Forelimb muscle (tissue), 1 donor: ENCODE data around the gene IMMP2L. TPM values are rescaled to one million over a fixed set of nuclear protein-coding genes. Genes with fewer than 3 reads are reported as not detected.
"Not testable (repeated sequence)": the region's sequence is repeated elsewhere in the genome, so short reads cannot be mapped to it uniquely, and the experiment has no call there.

Experiments used
- DNase-seq: peaks from one replicate; pipeline ENCODE4 v3.0.0-alpha.2; 2013; ENCODE audit warnings: low read depth
- polyA plus RNA-seq: library from polyadenylated mRNA; unstranded; fragments of 120-200 nt; gene quantifications from one replicate; pipeline ENCODE4 v1.2.1, GENCODE V29; 2013; ENCODE audit not compliant: insufficient read length

Gene IMMP2L
- polyA plus RNA-seq, 1 donor: 15.3 TPM

DNA sequence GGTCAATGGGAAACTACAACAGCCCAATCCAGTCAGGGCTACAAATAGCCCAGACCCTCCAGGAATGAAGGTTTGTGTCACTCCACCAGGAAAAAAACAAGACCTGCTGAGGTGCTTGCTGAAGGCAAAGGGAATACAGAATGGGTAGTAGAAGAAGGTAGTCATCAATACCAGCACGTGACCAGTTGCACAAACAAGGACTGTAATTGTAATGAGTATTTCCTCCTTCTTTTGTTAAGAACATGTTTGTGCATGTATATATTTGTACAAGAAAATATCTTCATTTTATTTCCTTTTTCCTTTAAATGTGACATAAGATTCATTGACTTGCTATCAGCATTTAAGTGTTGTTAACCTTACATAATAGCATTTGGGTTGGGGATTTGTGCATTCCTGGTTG, 229.3 kb downstream of the IMMP2L start:
- DNase-seq: no peak

DNA sequence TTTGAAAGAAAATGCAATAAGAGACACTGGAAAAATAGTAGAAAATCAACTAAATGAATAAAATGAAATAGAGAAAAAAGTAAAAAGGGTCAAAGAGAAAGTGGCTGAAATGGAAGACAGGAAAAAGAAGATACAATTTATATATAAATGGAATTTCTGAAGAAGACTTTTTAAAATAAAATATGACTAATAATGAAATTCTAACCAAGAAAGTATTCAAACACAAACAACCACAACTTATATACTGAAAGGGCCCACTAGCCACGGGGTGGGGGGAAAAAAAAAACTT, 232.1 kb downstream of the IMMP2L start:
- no peak for DNase-seq

DNA sequence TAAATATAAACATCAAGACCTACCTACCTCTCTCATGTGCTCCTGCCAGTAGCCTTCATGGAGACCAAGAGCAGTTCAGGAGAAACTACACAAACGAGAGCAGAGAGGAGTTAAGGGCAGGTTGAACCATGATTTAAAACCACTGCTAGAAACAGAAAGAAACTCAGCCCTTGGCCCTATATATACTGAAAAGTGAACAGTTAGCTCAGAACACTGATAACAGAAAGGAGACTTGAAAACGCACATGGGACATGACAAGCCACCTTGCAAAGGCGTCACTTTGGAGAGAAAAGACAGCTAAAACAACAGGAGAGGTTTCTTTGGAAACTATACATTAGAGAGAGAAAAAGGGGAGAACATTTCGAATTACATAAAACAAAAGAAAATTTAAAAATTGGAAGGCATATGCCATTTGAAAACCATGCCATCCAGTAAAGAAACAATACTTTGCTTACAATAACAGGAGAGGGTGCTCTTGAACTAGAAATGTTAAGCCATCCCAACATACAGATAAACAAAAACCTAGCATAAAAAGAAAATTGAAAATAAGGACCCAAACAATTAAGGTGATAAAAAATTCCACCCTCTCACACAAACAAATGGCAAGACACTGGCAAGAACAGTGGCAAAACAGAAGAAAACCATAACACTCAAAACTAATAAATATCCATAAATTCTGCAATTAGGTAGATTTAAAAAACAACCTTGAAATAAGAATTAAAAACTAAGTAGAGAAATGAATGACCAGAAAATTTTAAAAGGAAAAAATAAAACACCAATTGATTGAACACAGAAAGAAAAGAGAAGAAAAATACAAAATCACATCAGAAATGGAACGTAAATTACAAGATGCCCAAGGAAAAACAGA, 232.7 kb downstream of the IMMP2L start:
- no peak for DNase-seq

DNA sequence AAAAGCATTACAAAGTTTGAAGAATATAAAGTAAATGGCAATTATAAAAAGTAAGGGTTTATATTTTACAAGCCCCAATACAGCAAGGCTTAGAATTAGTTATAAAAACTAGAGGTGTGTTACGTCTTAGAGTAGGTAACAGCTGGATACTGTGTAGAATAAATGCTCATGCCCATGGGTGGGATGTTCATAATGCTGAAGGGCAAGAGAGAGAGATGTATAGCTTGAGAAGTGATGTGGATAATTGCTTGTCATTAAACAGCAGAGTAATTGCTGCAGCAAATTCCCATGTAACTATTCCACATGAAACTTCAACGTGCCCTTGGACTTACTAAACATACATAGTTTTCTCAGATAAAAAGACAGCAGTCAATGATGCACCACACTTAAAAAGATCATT, 233.8 kb downstream of the IMMP2L start:
- no peak for DNase-seq

DNA sequence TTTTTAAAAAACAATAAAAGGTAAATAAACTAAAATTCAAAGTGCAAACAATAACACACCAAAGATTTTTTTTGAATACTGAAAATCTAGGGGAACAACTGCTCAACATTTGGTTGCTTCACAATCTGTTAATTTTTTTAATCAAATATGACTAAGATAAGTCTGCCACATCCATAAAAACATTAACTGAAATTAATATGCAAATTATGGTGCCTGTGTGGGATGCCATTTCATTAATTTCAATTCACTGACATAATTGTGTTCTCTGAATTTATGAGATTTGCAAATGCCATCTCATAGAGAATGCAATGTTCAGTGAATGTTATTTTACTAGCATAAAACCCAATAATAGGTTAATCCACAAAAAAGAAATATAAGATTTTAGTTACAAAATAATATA, 237.5 kb downstream of the IMMP2L start:
- no peak for DNase-seq

DNA sequence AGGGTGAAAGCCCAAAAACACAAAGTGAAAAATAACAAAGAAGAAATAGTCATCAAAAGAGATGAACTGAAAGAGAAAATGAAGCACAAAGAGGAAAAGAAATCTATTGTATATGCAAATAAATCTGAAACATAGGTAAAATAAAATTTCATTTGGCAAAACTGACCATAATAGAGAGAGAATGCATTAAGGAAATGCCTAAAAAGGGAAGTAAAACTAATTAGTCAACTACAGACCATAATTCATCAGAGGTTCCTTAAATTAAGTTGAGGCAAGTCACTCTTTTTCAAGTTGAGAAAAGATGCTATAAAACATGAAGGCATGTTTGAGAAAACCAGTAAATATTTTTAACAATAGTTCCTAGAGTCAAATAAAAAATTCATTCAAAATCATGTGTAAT, 238.1 kb downstream of the IMMP2L start:
- DNase-seq: no peak

DNA sequence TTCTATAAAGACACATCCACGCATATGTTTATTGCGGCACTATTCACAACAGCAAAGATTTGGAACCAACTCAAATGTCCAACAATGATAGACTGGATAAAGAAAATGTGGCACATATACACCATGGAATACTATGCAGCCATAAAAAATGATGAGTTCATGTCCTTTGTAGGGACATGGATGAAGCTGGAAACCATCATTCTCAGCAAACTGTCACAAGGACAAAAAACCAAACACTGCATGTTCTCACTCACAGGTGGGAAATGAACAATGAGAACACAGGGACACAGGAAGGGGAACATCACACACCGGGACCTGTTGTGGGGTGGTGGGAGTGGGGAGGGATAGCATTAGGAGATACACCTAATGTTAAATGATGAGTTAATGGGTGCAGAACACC, 238.6 kb downstream of the IMMP2L start:
- not testable (repeated sequence) for DNase-seq

DNA sequence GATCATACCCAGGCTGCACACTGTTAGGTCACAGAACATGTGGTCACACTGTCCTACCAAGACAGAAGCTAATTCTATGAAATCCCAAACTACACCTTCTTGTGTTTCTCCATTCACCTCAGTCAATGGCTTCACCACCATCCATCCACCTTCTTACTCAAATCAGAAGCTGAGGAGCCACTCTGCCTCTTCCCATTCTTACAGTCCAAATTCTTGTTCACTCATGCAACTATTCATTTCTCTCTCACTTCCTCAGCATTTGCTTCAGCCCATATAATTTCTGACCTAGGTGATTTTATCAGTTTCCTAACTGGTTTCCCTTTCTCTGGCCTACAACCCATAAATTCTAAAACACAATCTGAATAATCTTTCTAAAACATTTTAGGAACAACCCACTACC, 242.2 kb downstream of the IMMP2L start:
- DNase-seq: no peak

DNA sequence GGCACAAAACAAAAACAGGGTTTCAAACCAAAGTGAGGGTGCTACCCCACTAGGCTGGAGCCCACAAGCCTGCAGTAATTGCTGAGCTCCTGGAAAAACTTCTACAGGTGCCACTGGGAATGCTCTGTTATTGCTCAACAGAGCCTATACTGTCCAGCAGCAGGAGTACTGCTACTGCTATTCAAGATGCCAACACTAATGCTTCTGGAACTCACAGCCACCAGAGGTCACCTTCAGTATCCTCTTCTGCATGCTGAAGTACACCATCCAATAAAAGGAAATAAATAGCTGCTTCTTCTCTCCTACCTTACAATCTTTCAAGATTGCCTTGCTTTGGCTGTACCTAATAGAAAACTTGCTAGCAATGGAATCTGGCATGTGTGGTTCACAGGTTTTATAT, 249.3 kb downstream of the IMMP2L start:
- no peak for DNase-seq

DNA sequence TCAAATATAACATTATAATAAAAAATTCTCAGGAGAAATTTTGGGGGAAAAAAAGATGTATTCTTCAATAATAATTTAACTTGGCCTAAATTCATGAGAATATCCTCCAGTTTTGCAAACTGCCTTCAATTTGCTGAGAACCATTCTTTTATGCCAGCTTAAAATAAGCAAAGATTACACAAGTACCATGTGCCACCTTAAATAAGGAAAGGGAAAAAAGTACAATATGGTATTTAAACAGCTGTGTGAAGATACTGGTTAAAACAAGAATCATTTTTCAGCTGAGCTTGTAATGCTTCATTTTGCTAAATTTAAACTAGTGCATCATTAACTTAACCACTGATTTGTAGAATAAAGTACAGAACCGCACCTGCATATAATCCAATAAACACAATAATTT, 253.6 kb downstream of the IMMP2L start:
- no peak for DNase-seq

DNA sequence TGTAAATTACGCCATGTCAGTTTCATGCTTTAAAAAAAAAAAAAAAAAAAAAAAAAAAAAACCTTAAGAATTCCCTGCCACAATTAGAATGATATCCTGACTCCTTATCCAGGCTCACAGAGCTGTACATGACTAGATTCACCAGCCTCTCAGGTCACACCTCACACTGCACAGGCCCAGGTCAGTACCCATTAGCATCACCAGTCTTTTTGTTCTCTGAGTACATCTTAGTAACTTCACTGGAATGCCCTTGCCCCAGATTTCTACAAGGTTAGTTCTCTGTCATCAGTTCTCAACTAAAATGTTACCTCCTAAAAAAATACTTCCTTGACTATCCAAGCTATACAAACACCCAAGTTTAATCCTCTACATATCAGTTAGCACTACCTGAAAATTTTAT, 260.4 kb downstream of the IMMP2L start:
- DNase-seq: no peak

DNA sequence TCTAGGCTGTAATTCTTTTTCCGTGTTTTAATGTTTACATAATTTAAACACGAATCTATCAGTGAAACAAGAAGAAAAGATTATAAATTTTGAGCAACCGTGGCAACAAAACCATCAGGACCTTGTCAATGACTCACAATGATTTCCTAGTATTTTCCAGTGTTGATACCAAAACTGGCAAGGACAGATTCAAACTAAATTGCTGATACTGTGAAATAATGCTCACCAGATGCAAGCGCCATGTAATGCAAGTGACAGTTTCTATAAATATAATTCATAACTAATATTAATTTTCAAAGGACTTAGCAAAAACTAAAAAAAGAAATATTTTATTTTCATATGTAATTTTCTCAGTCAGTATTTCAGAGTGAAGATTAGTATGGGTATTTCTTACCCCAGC, 267.8 kb downstream of the IMMP2L start:
- no peak for DNase-seq

DNA sequence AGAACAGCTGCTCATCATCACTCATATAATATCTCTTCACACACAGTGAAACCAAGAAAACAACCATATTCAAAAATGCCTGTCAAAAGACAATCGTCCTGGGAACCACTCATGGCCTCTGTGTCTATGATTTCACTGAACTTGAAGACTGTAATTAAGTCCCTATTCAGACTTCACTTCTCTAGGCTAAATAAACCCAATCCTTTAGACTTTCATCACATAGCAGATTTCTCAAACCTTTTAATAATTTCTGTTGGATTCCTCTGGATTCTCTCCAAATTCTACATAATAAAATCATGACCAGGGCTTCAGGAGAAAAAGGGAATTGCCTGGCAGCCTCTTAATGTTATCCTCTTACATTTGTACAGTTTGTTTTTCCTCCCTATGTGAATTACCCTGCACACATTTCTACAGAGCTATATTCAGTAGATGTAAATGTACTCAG, 270.2 kb downstream of the IMMP2L start:
- DNase-seq: peak; percentile 16

DNA sequence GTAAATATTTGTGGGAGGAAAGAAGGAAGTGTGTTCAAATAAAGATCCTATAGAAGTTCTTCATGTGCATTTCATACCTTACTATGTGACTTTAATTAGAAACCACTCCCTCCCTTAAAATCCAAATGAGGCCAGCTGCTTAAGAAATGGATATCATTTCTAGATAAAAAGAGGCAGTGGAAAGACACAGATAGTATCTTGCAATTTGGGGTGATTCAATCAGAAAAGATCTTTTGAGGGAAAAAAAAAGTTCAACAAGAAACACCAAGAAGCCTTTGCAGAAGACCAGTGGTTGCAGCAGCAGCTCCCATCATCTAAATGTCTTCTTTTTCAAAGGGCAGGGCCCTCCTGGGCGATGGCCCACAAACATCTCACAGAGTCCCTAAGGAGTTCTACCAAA, 271.3 kb downstream of the IMMP2L start:
- no peak for DNase-seq

DNA sequence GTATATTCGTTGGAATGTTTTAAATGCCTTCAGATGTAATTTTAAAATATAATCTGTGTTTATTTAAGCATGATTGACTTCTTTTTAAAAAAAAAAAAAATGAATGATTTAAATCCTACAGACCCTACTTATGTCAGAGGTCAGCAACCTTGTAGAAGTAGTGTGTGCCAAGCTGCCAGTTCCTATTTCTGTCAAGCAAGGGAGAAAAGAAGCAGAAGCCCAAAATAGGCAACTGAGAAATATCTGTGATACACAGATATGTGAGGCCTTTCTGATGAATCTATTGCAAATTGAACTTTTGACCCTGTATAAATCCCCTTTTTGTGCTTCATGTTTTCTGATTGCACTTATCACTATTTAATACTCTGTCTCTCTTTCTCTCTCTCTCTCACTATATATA, 271.9 kb downstream of the IMMP2L start:
- no peak for DNase-seq

DNA sequence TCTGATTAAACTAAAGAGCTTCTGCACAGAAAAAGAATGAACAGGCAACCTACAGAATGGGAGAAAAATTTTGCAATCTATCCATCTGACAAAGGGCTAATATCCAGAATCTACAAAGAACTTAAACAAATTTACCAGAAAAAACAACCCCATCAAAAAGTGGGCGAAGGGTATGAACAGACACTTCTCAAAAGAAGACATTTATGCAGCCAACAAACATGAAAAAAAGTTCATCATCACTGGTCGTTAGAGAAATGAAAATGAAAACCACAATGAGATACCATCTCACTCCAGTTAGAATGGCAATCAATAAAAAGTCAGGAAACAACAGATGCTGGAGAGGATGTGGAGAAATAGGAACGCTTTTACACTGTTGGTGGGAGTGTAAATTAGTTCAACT, 273.9 kb downstream of the IMMP2L start:
- DNase-seq: not testable (repeated sequence)

DNA sequence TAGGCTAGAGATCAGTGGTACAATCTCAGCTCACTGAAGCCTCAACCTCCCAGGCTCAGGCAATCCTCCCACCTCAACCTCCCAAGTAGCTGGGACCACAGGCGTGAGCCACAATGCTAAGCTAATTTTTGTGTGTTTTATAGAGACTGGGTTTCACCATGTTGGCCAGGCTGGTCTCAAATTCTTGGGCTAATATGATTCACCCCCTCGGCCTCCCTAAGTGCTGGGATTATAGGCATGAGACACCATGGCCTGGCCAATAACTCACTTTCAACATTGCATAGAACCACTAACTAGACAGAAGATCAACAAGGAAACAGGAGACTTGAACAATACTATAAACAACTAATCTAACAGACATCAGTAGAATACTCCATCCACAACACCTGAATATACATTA, 279.7 kb downstream of the IMMP2L start:
- no peak for DNase-seq

DNA sequence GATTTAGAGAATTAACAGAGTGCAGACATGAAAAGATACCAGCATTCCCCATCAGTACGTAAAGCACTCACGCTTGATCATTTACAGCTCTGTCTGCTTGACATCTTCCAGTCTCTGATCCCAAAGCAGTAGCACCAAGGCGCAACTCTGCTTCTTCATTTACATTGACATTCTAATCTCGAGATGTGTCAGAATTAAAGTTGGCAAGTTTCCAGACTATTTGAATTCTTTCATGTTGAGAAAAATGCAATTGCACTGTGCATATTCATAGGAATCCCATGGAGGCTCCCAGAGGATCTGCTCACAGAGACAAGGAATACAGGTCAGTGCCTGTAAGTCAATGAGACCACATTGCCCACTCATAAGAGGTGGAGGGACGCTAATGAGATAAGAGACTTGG, 287.4 kb downstream of the IMMP2L start:
- DNase-seq: no peak

DNA sequence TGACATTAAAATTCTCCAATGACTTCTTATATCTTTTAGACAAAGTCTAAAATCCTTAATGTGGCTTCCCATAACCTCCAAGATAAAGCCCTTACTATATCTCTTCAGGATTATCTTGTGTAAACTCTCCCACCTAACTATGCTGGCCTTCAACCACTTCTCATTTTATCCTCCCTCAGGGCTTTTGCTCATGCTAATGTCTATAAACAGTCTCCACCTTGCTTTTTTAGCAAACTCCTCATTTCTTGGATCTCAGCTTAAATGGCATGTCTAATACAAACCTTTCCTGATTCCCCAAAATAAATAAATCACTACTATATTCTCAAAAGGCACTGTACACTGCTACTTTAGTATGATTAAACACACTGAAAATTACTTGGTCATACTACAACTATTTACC, 290.2 kb downstream of the IMMP2L start:
- DNase-seq: no peak

DNA sequence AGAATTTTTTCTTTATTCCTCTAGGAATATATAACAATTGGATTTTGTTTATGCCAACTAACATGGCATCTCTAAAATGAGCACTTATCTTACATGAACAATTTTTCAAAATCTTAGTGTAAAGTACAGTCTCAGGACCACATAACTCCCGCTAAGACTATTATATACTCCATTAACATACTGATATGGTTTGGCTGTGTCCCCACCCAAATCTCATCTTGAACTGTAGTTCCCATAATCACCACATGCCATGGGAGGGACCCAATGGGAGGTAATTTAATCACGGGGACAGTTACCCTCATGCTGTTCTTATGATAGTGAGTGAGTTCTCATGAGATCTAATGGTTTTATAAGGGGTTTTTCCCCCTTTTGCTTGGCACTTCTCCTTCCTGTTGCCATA, 291.5 kb downstream of the IMMP2L start:
- DNase-seq: not testable (repeated sequence)

DNA sequence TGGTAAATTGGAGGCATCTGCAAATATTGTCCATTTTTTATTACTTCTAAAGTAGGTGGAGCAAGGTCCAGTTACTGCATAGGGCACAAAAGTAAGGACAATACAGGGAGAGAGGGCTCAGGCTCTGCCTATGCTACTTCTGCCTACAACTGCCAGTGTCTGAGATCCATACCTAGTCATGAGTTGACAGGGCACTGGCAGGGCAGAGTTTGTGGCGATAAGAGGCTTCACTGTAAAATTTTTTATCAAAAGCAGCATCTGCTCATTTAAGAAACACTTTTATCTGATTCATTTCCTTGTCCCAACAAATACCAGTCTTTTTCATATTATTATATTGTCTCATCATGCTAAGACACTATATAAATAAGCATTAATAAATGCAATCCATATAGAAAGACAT, 293.4 kb downstream of the IMMP2L start:
- no peak for DNase-seq

DNA sequence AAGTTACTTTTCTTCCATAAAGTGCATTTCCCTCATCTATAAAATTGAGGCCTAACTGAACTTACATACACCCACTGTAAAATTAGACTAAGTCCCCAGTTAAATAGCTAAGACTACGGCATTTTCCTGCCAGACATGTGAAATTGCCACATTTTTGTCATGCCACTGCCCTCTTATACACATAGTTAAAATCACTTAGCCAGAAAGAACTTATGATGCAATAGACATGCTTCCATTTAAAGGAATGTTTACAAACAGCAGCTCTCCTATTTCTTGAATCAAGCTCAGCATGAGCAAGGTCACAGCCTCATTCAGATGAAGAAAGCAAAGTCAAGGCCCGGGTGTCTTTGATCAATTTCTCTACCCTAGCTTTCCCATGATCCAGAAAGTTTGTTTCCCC, 295.7 kb downstream of the IMMP2L start:
- DNase-seq: no peak

DNA sequence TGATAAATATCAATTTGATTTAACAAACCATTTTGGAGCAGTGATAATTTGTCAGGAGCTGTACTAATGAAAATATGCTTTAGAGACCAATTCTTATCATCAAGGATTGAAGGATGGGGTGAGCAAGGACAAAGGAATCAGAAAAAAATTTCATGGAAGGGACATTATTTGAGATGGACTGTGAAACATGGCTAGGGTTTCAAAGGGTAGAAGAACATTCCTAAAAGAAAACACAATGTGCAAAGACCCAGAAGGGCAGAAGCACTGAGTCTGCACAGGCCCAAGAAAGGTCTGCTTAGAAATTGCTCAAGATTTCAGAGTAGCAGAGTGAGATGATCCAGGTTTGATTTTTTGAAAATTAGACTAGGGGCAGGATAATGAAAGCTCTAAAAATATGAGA, 296.9 kb downstream of the IMMP2L start:
- no peak for DNase-seq

DNA sequence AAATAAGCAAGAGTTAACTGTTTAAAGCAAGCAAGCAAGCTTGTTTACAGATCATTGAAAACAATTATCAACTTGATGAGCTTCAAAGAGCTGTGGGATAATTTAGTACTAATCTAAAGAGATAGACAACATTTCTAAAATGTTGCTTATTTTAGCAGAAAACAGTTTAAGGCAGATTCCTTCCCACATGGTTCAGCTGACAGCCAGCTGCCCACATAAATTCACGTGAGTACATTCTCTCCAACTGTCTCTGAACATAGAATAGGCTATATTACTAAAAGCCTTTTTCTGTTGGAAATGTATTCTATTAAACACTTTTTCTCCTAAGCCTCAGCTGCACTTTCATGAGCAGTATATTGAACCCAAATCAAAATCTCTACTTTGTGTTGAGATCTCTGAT, 297.3 kb downstream of the IMMP2L start:
- DNase-seq: no peak
